Measurements from ENCODE around the gene SCGB1D4.
A peak's percentile ranks its signal among the peaks of the same experiment; 100 is the strongest.

SCGB1D4 gene

DNA sequence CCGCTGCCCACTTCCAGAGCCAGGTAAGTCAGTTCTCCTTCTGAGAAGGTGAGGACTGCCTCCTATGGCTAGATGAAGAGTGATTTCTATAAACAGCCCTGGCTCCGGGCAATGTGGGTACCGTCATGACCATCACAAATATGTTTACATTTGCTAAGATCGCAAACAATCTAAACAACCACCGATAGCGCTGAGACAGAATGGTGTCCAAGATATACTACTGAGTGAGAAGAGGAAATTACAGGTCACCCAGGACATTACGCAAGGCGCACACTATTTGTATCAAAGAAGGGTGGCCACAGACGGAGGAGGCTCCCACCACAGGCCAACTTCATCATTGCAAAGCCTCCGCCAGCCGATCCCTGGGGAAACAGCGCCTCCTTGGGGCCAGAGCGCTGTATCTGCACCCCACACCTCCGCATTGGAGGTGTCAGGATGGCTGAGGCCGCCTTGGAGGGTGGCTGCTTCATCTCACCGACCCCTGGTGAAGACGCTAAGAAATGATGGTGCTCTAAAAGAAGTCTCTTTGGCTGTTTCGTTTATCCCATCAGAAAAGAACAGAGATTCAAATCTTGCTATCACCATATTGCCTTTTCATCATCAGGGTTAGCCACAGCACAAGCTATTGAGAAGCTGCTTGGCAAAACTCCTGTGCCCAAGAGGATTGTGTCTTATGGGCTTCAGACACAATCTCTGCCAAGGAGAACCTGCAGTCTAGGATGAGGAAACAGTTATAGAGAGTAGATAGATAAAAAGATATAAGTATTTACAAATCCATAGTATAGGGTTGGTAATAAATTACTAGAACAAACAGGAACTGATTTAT is 26.1 kb upstream of the SCGB1D4 start:
- in situ Hi-C loops (cut with MboI; ENCODE audit: low sequenced_read_pairs), result no loop called here
- H3K4me1 ChIP-seq, result peaks cover 15% of the 10 kb centered on the region
- no peaks in the 10 kb centered on the region for H3K36me3 ChIP-seq (replicated peaks)
- no peaks in the 10 kb centered on the region for H3K9me3 ChIP-seq
- H3K27me3 ChIP-seq (ENCODE audit: low read depth), result no peaks in the 10 kb centered on the region
- DNase-seq (ENCODE audit: low spot score in 2 of 2), result peak in 1 of 2 experiments; percentile 64
- H3K4me3 ChIP-seq, result no peak overlapping the region

DNA sequence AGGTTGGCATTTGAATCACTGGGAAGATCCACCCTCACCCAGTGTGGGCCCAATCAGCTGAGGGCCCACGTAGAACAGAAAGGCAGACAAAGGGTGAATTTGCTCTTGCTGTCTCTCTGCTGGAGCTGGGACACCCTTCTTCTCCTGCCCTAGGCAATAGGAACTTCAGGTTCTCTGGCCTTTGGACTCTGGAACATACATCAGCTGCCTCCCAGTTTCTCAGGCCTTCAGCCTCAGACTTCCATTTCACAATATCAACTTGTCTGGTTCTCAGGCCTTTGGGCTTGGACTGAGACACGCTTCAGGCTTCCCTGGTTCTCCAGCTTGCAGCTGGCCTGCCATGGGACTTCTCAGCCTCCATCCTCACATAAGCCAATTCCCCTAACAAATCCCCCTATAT is 23.6 kb upstream of the SCGB1D4 start:
- H3K27me3 ChIP-seq (ENCODE audit: low read depth), result no peaks in the 10 kb centered on the region
- in situ Hi-C loops (cut with MboI; ENCODE audit: low sequenced_read_pairs), result no loop called here
- H3K4me3 ChIP-seq, result no peak overlapping the region
- no peaks in the 10 kb centered on the region for H3K9me3 ChIP-seq
- H3K36me3 ChIP-seq (replicated peaks), result no peaks in the 10 kb centered on the region
- DNase-seq (ENCODE audit: low spot score in 2 of 2), result no peak
- H3K4me1 ChIP-seq, result peaks cover 14% of the 10 kb centered on the region

DNA sequence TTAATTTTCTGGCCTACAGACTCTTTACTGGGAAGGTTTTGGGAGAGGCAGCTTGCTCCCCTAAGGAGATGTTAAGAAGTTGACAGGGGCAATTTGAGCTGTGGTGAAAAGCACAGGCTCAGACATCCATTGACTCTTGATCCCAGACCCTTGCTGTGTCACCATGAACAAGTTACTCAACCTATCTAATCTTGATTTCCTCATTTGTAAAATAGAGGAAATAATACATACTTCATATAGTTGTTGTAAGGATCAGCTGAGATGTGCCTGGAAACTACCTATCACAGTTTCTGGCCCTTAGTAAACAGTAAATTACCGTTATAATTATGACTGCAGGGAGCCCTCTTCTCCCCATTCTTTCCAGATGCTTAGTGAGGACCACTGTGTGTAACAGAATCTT is 16.6 kb upstream of the SCGB1D4 start:
- DNase-seq (ENCODE audit: low spot score in 2 of 2), result no peak
- H3K36me3 ChIP-seq (replicated peaks), result no peaks in the 10 kb centered on the region
- no peaks in the 10 kb centered on the region for H3K27me3 ChIP-seq (ENCODE audit: low read depth)
- no peaks in the 10 kb centered on the region for H3K4me1 ChIP-seq
- no peak overlapping the region for H3K4me3 ChIP-seq
- in situ Hi-C loops (cut with MboI; ENCODE audit: low sequenced_read_pairs), result loop anchor here (10.0 kb wide), 1 partner anchor 141 kb away; no protein-coding TSS in a partner anchor
- no peaks in the 10 kb centered on the region for H3K9me3 ChIP-seq

DNA sequence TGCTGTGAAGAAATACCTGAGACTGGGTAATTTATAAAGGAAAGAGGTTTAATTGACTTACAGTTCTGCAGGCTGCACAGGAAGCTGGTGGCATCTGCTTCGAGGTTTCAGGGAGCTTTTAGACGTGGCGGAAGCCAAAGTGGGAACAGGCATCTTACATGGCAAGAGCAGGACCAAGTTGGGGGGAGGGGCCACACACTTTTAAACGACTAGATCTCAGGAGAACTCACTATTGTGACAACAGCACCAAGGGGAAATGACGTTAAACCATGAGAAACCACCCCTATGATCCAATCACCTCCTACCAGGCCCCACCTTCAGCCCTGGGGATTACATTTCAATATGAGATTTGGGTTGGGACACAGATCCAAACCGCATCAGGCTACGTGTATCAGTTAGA is 11.1 kb upstream of the SCGB1D4 start:
- Histone ChIP-seq H3K4me1 (no peaks in the 10 kb centered on the region), H3K36me3 (replicated peaks) (no peaks in the 10 kb centered on the region), H3K4me3 (no peak overlapping the region), H3K9me3 (peaks cover 3% of the 10 kb centered on the region; the same call in 1 of the 2 replicates), H3K27me3 (ENCODE audit: low read depth) (peaks cover 2% of the 10 kb centered on the region; the same call in 1 of the 2 replicates)
- in situ Hi-C loops (cut with MboI; ENCODE audit: low sequenced_read_pairs), result loop anchor here (10.0 kb wide), 1 partner anchor 135 kb away; no protein-coding TSS in a partner anchor
- no peak for DNase-seq (ENCODE audit: low spot score in 2 of 2)

DNA sequence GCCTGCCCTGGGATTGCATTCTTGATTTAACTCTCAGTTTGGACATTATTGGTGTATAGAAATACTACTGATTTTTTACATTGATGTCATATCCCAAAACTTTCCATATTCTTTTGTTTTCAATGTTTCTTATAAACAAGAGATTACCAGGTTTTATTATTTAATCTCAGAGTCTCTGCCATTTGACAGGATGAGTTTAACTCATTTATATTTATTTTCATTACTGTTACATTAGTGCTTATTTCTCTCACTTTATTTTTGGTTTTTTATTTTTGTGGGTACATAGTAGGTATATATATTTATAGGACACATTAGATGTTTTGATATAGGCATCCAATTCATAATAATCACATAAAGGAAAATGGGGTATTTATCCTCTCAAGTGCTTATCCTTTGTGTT is 9.1 kb upstream of the SCGB1D4 start:
- H3K9me3 ChIP-seq, result peaks cover 3% of the 10 kb centered on the region; the same call in 1 of the 2 replicates
- no peaks in the 10 kb centered on the region for H3K36me3 ChIP-seq (replicated peaks)
- H3K4me3 ChIP-seq, result no peak overlapping the region
- peaks cover 16% of the 10 kb centered on the region for H3K27me3 ChIP-seq (ENCODE audit: low read depth)
- H3K4me1 ChIP-seq, result no peaks in the 10 kb centered on the region
- in situ Hi-C loops (cut with MboI; ENCODE audit: low sequenced_read_pairs), result no loop called here
- no peak for DNase-seq (ENCODE audit: low spot score in 2 of 2)

DNA sequence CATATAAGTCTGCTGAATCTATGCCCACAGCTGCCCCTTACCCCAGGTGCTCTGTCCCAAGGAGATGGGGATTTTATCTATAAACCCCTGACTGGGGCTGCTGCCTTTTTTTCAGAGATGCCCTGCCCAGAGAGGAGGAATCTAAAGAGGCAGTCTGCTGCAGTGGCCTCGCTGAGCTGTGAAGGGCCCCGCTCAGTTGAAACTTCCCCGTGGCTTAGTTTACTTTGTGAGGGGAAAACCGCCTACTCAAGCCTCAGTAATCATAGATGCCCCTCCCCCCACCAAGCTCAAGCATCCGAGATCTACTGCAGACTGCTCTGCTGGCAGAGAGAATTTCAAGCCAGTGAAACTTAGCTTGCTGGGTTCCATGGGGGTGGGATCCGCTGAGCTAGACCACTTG is 7.4 kb upstream of the SCGB1D4 start:
- peaks cover 17% of the 10 kb centered on the region for H3K27me3 ChIP-seq (ENCODE audit: low read depth)
- in situ Hi-C loops (cut with MboI; ENCODE audit: low sequenced_read_pairs), result no loop called here

DNA sequence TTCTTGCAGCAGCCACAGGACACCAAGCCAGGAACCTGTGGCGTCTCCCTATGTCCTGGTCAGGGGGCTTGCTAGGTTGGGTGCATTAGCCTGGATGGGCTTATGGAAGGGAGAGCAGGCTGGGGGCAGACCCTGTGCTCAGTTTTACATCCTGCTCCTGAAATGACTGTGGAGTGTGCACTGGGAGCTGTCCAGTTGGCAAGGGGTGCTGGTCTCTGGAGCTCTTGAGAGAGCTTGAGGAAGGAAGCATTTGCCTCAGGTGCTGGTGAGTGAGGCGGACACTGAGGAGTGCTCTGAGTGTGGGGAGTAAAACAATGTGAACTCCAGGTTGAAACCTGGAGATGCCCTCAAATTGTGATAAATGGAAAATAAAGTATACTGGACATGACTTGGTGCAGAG is 3.4 kb downstream of the SCGB1D4 start:
- Histone ChIP-seq H3K4me1 (no peaks in the 10 kb centered on the region), H3K36me3 (replicated peaks) (no peaks in the 10 kb centered on the region), H3K4me3 (no peak overlapping the region), H3K27me3 (ENCODE audit: low read depth) (peaks cover 6% of the 10 kb centered on the region), H3K9me3 (no peaks in the 10 kb centered on the region)
- DNase-seq (ENCODE audit: low spot score in 2 of 2), result peak in 1 of 2 experiments; percentile 40
- in situ Hi-C loops (cut with MboI; ENCODE audit: low sequenced_read_pairs), result no loop called here

More for the DNA sequence above, 7.4 kb upstream of the SCGB1D4 start:
- H3K36me3 ChIP-seq (replicated peaks), result no peaks in the 10 kb centered on the region
- no peak for DNase-seq (ENCODE audit: low spot score in 2 of 2)
- peaks cover 3% of the 10 kb centered on the region; the same call in 1 of the 2 replicates for H3K9me3 ChIP-seq
- H3K4me1 ChIP-seq, result no peaks in the 10 kb centered on the region
- H3K4me3 ChIP-seq, result no peak overlapping the region

DNA sequence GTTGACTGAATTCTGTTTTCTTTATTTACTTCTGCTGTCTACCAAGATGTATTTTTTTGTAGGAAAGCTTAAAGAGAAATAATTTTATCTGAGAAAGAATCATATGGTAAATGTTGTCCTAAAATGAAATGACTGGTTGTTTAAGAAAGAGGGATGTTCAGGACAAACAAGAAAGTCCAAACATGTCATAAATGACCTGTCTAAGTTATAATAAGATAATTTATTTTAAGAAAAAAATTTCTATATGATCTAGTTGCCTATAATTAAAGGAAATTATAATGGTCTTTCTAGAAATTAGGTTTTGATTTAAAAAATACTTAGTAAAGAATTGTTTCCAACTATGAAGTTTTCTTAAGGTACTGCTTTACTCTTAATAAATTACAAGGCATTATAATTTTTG is 18.4 kb downstream of the SCGB1D4 start:
- no peak for DNase-seq (ENCODE audit: low spot score in 2 of 2)
- Histone ChIP-seq H3K27me3 (ENCODE audit: low read depth) (no peaks in the 10 kb centered on the region), H3K4me3 (no peak overlapping the region), H3K4me1 (peaks cover 4% of the 10 kb centered on the region; the same call in 1 of the 2 replicates), H3K9me3 (peaks cover 3% of the 10 kb centered on the region; the same call in 1 of the 2 replicates), H3K36me3 (replicated peaks) (no peaks in the 10 kb centered on the region)
- in situ Hi-C loops (cut with MboI; ENCODE audit: low sequenced_read_pairs), result no loop called here

DNA sequence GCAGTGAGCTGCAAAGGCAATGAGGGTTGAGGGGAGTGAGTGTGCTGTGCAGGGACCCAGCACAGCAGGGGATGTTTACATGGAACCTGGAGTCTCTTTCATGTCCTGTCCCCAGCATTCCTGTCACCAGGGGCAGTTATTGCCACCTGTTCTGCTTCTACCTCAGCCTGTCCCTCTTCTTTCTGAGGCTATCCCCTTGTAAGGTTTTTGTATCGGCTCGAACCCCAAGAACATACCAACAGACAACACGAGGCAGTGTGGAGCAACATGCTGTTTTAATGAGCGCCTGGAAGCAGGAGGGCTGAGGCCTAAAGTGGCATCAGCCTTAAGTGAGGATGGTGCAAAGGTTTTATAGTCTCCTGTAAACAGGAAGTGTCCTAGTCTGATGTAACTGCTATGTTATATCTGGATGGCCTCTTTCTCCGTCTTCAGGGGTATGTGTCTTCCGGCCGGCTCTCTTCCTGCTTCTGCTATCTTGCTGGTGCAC is 25.0 kb downstream of the SCGB1D4 start:
- Histone ChIP-seq H3K4me3 (no peak overlapping the region), H3K27me3 (ENCODE audit: low read depth) (no peaks in the 10 kb centered on the region), H3K9me3 (no peaks in the 10 kb centered on the region), H3K4me1 (no peaks in the 10 kb centered on the region), H3K36me3 (replicated peaks) (no peaks in the 10 kb centered on the region)
- in situ Hi-C loops (cut with MboI; ENCODE audit: low sequenced_read_pairs), result no loop called here
- DNase-seq (ENCODE audit: low spot score in 2 of 2), result no peak

DNA sequence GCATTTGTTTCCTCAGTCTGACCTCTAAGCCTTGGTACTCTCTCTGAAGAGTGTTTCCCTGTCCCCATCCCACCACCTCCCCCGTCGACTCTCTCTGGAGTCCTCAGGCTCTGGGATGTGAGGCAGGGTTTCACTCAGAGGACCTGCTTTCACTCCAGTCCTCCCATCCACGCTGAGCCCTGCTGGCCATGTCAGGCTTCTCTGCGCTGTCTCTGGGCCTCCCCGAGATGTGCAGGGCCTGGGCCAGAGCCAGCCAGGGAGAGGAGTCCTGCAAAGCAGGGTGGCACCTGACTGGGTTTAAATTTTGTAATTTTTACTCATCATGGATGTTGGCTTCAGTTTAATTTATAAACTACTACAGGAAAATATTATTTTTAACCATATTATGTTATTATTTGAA is 25.6 kb downstream of the SCGB1D4 start:
- in situ Hi-C loops (cut with MboI; ENCODE audit: low sequenced_read_pairs), result no loop called here
- Histone ChIP-seq H3K27me3 (ENCODE audit: low read depth) (no peaks in the 10 kb centered on the region), H3K36me3 (replicated peaks) (no peaks in the 10 kb centered on the region), H3K4me1 (no peaks in the 10 kb centered on the region), H3K9me3 (no peaks in the 10 kb centered on the region), H3K4me3 (no peak overlapping the region)
- DNase-seq (ENCODE audit: low spot score in 2 of 2), result no peak

DNA sequence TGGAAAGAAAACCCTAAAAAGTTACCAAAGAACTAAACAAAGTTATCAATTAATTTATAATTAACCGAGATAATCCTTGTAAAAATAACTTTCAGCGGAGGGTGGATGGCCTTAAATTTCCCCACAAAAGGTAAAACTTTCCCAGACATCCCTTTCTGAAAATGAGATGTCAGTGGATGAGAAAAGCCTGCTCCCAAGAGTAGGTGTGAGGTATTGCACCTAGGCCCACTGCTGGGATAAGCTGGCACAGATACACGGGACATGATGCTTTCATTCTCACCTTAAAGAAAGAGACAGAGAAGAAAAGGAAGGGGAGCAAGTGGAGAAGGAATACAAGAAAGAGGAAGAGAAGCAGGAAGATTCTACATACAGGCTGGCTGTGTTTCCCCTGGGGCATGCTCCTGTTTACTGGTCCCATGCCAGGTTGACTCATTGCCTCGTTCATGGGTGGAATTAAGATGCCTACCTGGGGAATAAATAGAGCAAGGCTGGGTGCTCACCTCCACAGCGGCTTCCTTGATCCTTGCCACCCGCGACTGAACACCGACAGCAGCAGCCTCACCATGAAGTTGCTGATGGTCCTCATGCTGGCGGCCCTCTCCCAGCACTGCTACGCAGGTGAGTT is 29.1 kb downstream of the SCGB1D4 start, which contains the start of gene SCGB2A2:
Gene SCGB2A2 (plus strand): TSS at position 505 of the 625 bp plus-strand sequence. CDS start 59 bp downstream, at position 564.
- in situ Hi-C loops (cut with MboI; ENCODE audit: low sequenced_read_pairs), result no loop called here
- no peak for DNase-seq (ENCODE audit: low spot score in 2 of 2)
- H3K27me3 ChIP-seq (ENCODE audit: low read depth), result peaks cover 4% of the 10 kb centered on the region; the same call in 1 of the 2 replicates
- no peaks in the 10 kb centered on the region for H3K4me1 ChIP-seq
- no peaks in the 10 kb centered on the region for H3K9me3 ChIP-seq
- H3K36me3 ChIP-seq (replicated peaks), result no peaks in the 10 kb centered on the region
- H3K4me3 ChIP-seq, result no peak within 1 kb of the TSS

DNA sequence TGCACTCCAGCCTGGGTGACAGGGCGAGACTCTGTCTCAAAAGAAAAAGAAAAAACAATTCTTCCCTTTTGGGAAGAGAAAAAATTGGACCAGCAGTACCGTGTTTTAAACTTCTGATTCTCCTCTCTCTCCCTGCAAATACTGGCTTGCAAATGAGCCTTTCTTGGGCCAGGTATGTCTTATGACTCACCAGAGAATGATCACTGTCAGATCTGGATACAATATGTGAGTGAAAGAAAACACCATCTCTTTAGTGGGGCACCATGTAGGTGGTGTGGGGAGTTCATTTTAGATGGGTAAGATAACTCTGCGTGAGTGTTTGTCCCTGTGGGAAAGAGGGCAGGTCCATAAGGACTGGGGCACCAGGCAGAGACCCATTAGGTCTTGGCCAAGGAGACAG is 31.3 kb downstream of the SCGB1D4 start:
- Histone ChIP-seq H3K9me3 (no peaks in the 10 kb centered on the region), H3K4me3 (no peak overlapping the region), H3K36me3 (replicated peaks) (no peaks in the 10 kb centered on the region), H3K4me1 (no peaks in the 10 kb centered on the region), H3K27me3 (ENCODE audit: low read depth) (peaks cover 7% of the 10 kb centered on the region)
- in situ Hi-C loops (cut with MboI; ENCODE audit: low sequenced_read_pairs), result no loop called here
- DNase-seq (ENCODE audit: low spot score in 2 of 2), result no peak

DNA sequence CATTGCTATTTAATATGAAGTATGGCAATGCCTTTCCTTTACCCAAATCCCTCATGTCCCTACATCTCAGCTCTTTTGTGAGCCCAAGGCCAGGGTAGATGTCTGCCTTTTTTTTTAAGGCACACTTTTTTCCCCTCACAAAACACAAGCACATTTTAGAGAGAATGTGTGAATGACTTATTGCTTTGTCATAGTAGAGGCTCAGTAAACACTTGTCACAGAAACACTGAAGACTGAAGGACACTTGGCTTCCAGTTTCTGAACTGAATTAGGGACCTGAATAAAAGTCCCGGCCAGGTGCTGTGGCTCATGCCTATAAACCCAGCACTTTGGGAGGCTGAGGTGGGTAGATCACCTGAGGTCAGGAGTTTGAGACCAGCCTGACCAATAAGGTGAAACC is 31.8 kb downstream of the SCGB1D4 start:
- H3K9me3 ChIP-seq, result no peaks in the 10 kb centered on the region
- no peaks in the 10 kb centered on the region for H3K4me1 ChIP-seq
- in situ Hi-C loops (cut with MboI; ENCODE audit: low sequenced_read_pairs), result no loop called here
- no peak for DNase-seq (ENCODE audit: low spot score in 2 of 2)
- H3K27me3 ChIP-seq (ENCODE audit: low read depth), result peaks cover 7% of the 10 kb centered on the region
- no peaks in the 10 kb centered on the region for H3K36me3 ChIP-seq (replicated peaks)
- no peak overlapping the region for H3K4me3 ChIP-seq

DNA sequence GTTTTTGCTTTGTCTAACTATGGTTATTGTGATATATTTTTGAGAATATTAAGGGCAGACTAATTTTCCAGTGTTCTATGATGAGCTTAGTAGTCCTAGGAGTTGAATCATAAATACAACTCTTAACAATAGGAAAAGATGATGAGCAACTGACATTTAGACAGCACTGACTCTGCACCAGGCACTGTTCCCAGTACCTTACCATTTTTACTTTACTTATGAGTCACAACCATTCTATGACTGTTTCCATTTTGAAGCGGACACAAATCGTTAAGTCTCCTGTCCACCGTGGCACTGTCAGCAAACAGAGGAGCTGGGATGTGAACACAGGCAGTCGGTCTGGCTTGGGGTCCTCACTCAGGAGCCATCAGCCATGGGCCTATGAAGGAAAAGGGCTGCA is 32.3 kb downstream of the SCGB1D4 start:
- DNase-seq (ENCODE audit: low spot score in 2 of 2), result no peak
- Histone ChIP-seq H3K4me1 (no peaks in the 10 kb centered on the region), H3K4me3 (no peak overlapping the region), H3K9me3 (no peaks in the 10 kb centered on the region), H3K36me3 (replicated peaks) (no peaks in the 10 kb centered on the region), H3K27me3 (ENCODE audit: low read depth) (peaks cover 7% of the 10 kb centered on the region)
- in situ Hi-C loops (cut with MboI; ENCODE audit: low sequenced_read_pairs), result no loop called here
